ENCODE measurements around the gene PANX1.

Gene PANX1, protein sequence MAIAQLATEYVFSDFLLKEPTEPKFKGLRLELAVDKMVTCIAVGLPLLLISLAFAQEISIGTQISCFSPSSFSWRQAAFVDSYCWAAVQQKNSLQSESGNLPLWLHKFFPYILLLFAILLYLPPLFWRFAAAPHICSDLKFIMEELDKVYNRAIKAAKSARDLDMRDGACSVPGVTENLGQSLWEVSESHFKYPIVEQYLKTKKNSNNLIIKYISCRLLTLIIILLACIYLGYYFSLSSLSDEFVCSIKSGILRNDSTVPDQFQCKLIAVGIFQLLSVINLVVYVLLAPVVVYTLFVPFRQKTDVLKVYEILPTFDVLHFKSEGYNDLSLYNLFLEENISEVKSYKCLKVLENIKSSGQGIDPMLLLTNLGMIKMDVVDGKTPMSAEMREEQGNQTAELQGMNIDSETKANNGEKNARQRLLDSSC

DNA sequence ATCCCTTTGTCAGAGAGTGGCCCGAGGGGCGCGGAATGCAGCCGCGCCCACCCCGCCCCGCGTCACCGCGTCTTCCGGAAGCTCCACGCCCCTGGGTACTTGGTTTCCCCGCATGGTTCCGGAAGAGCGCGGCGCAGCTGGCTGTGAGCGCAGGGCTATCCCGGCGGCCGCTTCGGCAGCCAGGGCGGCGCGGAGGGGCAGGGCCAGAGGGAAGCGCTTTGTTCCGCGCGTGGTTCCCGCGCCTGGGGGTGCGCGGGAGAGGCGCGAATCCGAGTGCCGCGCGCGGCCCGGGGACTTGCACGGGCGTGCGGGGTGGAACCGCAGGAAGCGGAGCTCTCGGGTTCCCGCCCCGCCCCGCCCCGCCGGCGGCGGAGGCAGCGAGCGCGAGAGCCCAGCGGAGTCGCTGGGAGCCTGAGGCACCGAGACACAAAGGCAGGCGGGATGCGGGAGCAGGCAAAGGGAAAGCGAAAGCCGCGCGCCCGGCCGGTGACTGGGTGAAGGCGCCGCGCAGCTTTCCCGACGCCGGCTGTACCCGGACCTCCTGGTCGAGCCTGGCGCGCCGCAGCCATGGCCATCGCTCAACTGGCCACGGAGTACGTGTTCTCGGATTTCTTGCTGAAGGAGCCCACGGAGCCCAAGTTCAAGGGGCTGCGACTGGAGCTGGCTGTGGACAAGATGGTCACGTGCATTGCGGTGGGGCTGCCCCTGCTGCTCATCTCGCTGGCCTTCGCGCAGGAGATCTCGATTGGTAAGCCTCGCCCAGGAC lies at the start of gene PANX1:
Gene PANX1 (plus strand): TSS at position 96 of the 766 bp plus-strand sequence. CDS start 472 bp downstream, at position 568.
- Mint-ChIP-seq H3K27ac (no peak within 1 kb of the TSS), H3K36me3 (ENCODE audit: low read depth) (no peaks in the 10 kb centered on the region), H3K4me1 (ENCODE audit: low read depth) (peaks cover 26% of the 10 kb centered on the region), H3K4me3 (no peak within 1 kb of the TSS), H3K9me3 (no peaks in the 10 kb centered on the region), H3K27me3 (peaks cover 2% of the 10 kb centered on the region)
- intact Hi-C loops (cut with micrococcal nuclease) = loop anchor here (5.0 kb wide), 2 partner anchors 363 to 932 kb away; partner anchors contain the start of genes ANKRD49, MRE11 and SLC36A4

DNA sequence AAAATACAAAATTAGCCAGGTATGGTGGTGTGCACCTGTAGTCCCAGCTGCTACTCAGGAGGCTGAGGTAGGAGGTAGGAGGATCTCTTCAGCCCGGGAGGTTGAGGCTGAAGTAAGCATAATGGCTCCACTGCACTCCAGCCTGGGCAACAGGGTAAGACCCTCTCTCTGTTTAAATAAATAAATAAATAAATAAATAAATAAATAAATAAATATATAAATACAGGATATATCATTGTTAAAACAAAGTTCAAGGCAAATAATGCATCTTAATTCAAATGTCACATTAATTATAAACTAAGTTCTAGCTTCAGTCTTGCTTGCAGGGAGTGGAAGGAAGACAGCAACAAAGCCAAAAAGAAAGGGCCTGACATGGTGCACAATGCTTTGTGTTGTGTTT lies 44.5 kb upstream of the PANX1 start:
- intact Hi-C loops (cut with micrococcal nuclease) = no loop called here
- no peaks in the 10 kb centered on the region for H3K4me1 Mint-ChIP-seq (ENCODE audit: low read depth)
- no peaks in the 10 kb centered on the region for H3K9me3 Mint-ChIP-seq
- peaks cover 3% of the 10 kb centered on the region for H3K27me3 Mint-ChIP-seq
- no peak overlapping the region for H3K4me3 Mint-ChIP-seq
- H3K36me3 Mint-ChIP-seq (ENCODE audit: low read depth) = no peaks in the 10 kb centered on the region
- H3K27ac Mint-ChIP-seq = no peak overlapping the region

DNA sequence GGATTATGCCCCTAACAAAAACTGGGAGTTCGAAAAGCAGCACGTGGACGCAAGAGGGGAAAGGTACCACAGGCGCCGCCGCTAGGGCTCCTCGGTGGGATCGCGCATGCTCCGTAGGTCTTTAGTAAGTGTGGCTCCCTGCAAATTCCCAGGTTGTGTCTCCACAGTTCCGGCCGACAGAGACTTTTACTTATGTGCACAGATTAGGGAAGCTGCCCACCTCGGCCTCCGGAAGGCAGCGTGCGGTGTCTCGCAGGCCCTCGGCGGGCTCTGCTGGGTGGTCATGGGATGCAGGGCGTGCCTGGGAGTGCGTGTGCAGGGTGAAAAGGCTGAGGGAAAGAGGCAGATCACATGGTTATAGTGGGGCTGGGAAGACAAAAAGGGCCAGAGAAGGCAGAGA lies 39.7 kb upstream of the PANX1 start:
- H3K27ac Mint-ChIP-seq = no peak overlapping the region
- H3K4me3 Mint-ChIP-seq = no peak overlapping the region
- peaks cover 4% of the 10 kb centered on the region for H3K27me3 Mint-ChIP-seq
- intact Hi-C loops (cut with micrococcal nuclease) = no loop called here
- H3K4me1 Mint-ChIP-seq (ENCODE audit: low read depth) = no peaks in the 10 kb centered on the region
- no peaks in the 10 kb centered on the region for H3K9me3 Mint-ChIP-seq
- no peaks in the 10 kb centered on the region for H3K36me3 Mint-ChIP-seq (ENCODE audit: low read depth)

DNA sequence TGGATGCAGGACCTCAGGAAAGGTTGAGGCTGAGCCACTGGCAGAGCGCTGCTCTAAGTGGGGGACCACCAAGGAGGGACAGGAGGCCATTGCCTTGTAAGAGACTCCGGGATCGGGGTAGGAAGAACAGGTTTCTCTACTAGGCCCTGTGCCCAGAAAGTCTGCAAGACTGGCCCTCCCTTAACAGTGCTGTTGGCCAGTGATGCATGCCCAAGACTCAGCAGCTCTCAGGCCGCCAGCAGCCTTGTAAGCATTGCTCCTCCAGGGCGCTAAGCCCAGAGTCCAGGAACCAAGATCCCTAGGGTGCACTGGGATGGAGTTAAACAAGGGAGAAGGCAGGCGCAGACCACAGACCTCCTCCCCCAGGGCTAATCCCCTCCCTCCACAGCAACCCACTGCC lies 39.3 kb upstream of the PANX1 start:
- H3K4me3 Mint-ChIP-seq = no peak overlapping the region
- H3K27me3 Mint-ChIP-seq = peaks cover 4% of the 10 kb centered on the region
- no peaks in the 10 kb centered on the region for H3K4me1 Mint-ChIP-seq (ENCODE audit: low read depth)
- intact Hi-C loops (cut with micrococcal nuclease) = no loop called here
- no peaks in the 10 kb centered on the region for H3K36me3 Mint-ChIP-seq (ENCODE audit: low read depth)
- H3K9me3 Mint-ChIP-seq = no peaks in the 10 kb centered on the region
- no peak overlapping the region for H3K27ac Mint-ChIP-seq

DNA sequence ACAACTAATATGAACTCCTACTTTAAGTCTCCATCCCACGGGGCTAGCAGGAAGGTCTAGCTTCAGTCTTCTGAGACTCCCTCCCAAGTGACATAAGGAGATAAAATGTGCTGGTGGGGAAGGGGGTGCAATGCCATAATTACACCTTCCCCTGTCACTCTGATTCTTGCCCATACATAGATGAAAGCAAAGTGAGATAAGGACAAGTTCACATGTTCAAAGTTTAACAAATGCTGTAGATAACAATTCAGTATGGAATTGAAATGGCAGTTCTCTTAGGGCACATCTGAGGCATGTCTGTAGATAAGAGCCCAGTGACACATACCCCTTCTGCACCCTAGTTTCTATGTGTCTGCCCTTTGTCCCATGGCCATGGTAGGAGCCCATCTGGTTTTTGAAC lies 38.2 kb upstream of the PANX1 start:
- Mint-ChIP-seq H3K27ac (no peak overlapping the region), H3K36me3 (ENCODE audit: low read depth) (no peaks in the 10 kb centered on the region), H3K27me3 (peaks cover 4% of the 10 kb centered on the region), H3K9me3 (no peaks in the 10 kb centered on the region), H3K4me3 (no peak overlapping the region), H3K4me1 (ENCODE audit: low read depth) (no peaks in the 10 kb centered on the region)
- intact Hi-C loops (cut with micrococcal nuclease) = no loop called here

DNA sequence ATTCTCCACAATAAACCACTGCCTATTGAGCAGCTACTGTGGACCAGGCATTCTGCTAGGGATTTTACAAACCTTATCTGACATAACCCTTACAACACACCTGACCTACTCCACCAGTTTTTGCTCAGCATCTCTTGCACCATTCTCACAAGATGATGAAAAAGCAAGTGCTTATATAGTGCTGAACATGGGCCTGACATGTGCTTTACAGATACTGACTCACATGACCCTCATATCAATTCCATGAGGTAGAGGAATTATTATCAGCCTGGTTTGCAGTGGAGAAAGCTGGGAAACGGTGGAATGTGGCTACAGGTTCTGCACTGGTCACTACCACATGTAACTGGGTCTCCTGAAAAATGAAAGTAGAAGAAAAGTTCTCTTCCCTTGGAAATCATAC lies 37.5 kb upstream of the PANX1 start:
- no peaks in the 10 kb centered on the region for H3K36me3 Mint-ChIP-seq (ENCODE audit: low read depth)
- H3K27ac Mint-ChIP-seq = no peak overlapping the region
- peaks cover 4% of the 10 kb centered on the region for H3K27me3 Mint-ChIP-seq
- no peak overlapping the region for H3K4me3 Mint-ChIP-seq
- intact Hi-C loops (cut with micrococcal nuclease) = no loop called here
- H3K9me3 Mint-ChIP-seq = no peaks in the 10 kb centered on the region
- H3K4me1 Mint-ChIP-seq (ENCODE audit: low read depth) = no peaks in the 10 kb centered on the region

DNA sequence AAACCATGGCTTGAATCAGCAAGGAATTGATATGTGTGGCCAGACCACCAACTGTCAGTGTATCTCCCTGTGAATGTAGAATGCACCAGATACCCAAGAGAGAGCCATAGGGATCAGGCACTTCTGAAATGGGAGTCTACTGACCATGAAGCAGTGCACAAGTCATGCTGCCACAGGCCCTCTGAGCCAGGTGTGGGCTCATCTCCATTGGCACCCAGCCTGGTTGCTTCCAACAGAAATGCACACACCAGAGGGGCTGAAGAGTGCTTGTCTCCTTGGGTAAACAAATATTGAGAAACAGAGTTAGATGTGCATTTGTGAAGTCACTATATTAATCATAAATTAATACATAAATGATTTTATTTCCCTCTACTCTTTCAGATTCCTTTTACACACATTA lies 28.4 kb upstream of the PANX1 start:
- H3K9me3 Mint-ChIP-seq = peaks cover 18% of the 10 kb centered on the region
- H3K4me1 Mint-ChIP-seq (ENCODE audit: low read depth) = no peaks in the 10 kb centered on the region
- no peak overlapping the region for H3K27ac Mint-ChIP-seq
- intact Hi-C loops (cut with micrococcal nuclease) = no loop called here
- H3K4me3 Mint-ChIP-seq = no peak overlapping the region
- no peaks in the 10 kb centered on the region for H3K36me3 Mint-ChIP-seq (ENCODE audit: low read depth)
- H3K27me3 Mint-ChIP-seq = no peaks in the 10 kb centered on the region

- intact Hi-C loops (cut with micrococcal nuclease) = no loop called here
- H3K9me3 Mint-ChIP-seq = no peaks in the 10 kb centered on the region
- H3K36me3 Mint-ChIP-seq (ENCODE audit: low read depth) = no peaks in the 10 kb centered on the region
- H3K27me3 Mint-ChIP-seq = no peaks in the 10 kb centered on the region
- H3K4me1 Mint-ChIP-seq (ENCODE audit: low read depth) = no peaks in the 10 kb centered on the region
- no peak overlapping the region for H3K27ac Mint-ChIP-seq
- H3K4me3 Mint-ChIP-seq = no peak overlapping the region
Observed at GRCh38 chr11:94103471-94103870, 25.2 kb upstream of the PANX1 start.

- intact Hi-C loops (cut with micrococcal nuclease) = no loop called here
- H3K36me3 Mint-ChIP-seq (ENCODE audit: low read depth) = no peaks in the 10 kb centered on the region
- no peak overlapping the region for H3K27ac Mint-ChIP-seq
- H3K4me1 Mint-ChIP-seq (ENCODE audit: low read depth) = no peaks in the 10 kb centered on the region
- H3K9me3 Mint-ChIP-seq = no peaks in the 10 kb centered on the region
- no peak overlapping the region for H3K4me3 Mint-ChIP-seq
- H3K27me3 Mint-ChIP-seq = no peaks in the 10 kb centered on the region
Observed at GRCh38 chr11:94104734-94105133, 23.9 kb upstream of the PANX1 start.

DNA sequence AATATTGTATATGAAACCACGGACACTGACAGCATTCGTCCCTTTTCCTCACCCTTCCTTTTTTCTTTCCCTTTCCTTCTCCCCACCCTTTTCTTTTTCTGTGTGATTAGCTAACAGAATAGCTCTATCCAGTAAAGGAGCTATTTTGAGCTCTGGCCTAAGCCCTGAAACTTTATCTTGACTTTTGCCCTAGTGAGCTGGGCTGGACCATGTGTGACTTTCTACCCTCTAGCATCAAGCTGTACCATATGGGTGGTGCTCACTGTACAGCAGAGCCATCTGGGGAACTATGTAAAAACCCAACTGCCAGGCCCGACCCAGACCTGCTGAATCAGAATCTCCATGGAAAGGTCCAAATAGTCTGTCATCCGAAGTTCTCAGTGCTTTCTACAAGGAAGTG lies 21.9 kb upstream of the PANX1 start:
- intact Hi-C loops (cut with micrococcal nuclease) = no loop called here
- Mint-ChIP-seq H3K27me3 (no peaks in the 10 kb centered on the region), H3K27ac (no peak overlapping the region), H3K4me3 (no peak overlapping the region), H3K4me1 (ENCODE audit: low read depth) (no peaks in the 10 kb centered on the region), H3K9me3 (no peaks in the 10 kb centered on the region), H3K36me3 (ENCODE audit: low read depth) (no peaks in the 10 kb centered on the region)

DNA sequence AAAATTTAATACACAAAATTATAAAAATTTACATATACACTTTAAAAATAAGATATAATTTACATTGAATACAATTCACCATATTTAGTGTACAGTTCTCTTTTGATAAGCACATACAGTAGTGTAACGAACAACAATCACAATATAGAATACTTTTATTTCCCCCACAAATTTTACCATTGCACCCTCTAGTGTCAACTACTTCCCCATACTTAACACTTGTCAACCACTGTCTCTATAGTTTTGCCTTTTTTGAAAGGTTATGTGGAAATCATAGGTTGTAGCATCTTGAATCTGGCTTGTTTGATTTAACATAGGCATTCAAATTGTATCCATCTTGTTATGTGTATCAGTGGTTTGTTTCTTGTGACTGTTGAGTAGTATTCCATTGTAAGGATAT lies 21.3 kb upstream of the PANX1 start:
- Mint-ChIP-seq H3K27me3 (no peaks in the 10 kb centered on the region), H3K4me1 (ENCODE audit: low read depth) (no peaks in the 10 kb centered on the region), H3K9me3 (no peaks in the 10 kb centered on the region), H3K36me3 (ENCODE audit: low read depth) (no peaks in the 10 kb centered on the region), H3K4me3 (no peak overlapping the region), H3K27ac (no peak overlapping the region)
- intact Hi-C loops (cut with micrococcal nuclease) = no loop called here

DNA sequence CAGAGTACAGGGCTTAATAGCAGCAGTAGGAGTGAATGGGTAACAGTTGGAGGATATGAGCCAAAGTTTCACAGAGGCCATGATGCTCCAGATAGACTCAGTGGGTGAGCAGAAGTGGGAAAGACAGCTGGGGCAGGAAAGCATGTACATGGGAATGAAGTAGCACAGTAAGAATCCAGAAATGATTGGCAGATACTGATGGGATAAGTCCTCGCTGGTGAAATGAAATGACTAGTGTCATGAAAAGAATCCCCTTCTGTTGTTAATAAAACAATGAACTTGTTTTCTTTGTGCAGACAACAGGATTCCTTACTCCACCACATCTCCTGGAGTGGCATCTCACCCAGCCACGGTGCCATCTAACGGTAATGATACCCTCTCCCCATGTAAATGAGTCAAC lies 17.4 kb upstream of the PANX1 start:
- intact Hi-C loops (cut with micrococcal nuclease) = no loop called here
- H3K9me3 Mint-ChIP-seq = no peaks in the 10 kb centered on the region
- peaks cover 6% of the 10 kb centered on the region for H3K4me1 Mint-ChIP-seq (ENCODE audit: low read depth)
- H3K27me3 Mint-ChIP-seq = no peaks in the 10 kb centered on the region
- no peaks in the 10 kb centered on the region for H3K36me3 Mint-ChIP-seq (ENCODE audit: low read depth)
- no peak overlapping the region for H3K4me3 Mint-ChIP-seq
- no peak overlapping the region for H3K27ac Mint-ChIP-seq

- Mint-ChIP-seq H3K9me3 (no peaks in the 10 kb centered on the region), H3K4me3 (no peak overlapping the region), H3K27me3 (no peaks in the 10 kb centered on the region), H3K36me3 (ENCODE audit: low read depth) (no peaks in the 10 kb centered on the region), H3K4me1 (ENCODE audit: low read depth) (peaks cover 6% of the 10 kb centered on the region), H3K27ac (no peak overlapping the region)
- intact Hi-C loops (cut with micrococcal nuclease) = no loop called here
Observed at GRCh38 chr11:94111660-94112059, 17.0 kb upstream of the PANX1 start.

- Mint-ChIP-seq H3K27ac (no peak overlapping the region), H3K27me3 (no peaks in the 10 kb centered on the region), H3K4me1 (ENCODE audit: low read depth) (peaks cover 6% of the 10 kb centered on the region), H3K36me3 (ENCODE audit: low read depth) (no peaks in the 10 kb centered on the region), H3K9me3 (no peaks in the 10 kb centered on the region), H3K4me3 (no peak overlapping the region)
- intact Hi-C loops (cut with micrococcal nuclease) = no loop called here
Observed at GRCh38 chr11:94112206-94112953, 16.3 kb upstream of the PANX1 start.

Measured in dendritic cell treated with granulocyte-macrophage colony-stimulating factor and Interleukin-4, amounts not matched to agents 40 ng/mL and 50 ng/mL, for 4 days (primary cell).